Measurements from ENCODE around the gene ERO1A. TPM values are rescaled to one million over a fixed set of nuclear protein-coding genes. Genes with fewer than 3 reads are reported as not detected.
A peak's percentile ranks its signal among the peaks of the same experiment; 100 is the strongest.

ERO1A gene
- total and polyA plus RNA-seq, 9 of the 15 experiments (the other 6 are each of a cell fraction or from before 2014, with no cell fraction given) = 11.0 to 46.2 (median 27.6) TPM

GRCh38 chr14:52695481-52696091 lies at the start of gene ERO1A (continued):
- TF ChIP-seq, protein P1, sequence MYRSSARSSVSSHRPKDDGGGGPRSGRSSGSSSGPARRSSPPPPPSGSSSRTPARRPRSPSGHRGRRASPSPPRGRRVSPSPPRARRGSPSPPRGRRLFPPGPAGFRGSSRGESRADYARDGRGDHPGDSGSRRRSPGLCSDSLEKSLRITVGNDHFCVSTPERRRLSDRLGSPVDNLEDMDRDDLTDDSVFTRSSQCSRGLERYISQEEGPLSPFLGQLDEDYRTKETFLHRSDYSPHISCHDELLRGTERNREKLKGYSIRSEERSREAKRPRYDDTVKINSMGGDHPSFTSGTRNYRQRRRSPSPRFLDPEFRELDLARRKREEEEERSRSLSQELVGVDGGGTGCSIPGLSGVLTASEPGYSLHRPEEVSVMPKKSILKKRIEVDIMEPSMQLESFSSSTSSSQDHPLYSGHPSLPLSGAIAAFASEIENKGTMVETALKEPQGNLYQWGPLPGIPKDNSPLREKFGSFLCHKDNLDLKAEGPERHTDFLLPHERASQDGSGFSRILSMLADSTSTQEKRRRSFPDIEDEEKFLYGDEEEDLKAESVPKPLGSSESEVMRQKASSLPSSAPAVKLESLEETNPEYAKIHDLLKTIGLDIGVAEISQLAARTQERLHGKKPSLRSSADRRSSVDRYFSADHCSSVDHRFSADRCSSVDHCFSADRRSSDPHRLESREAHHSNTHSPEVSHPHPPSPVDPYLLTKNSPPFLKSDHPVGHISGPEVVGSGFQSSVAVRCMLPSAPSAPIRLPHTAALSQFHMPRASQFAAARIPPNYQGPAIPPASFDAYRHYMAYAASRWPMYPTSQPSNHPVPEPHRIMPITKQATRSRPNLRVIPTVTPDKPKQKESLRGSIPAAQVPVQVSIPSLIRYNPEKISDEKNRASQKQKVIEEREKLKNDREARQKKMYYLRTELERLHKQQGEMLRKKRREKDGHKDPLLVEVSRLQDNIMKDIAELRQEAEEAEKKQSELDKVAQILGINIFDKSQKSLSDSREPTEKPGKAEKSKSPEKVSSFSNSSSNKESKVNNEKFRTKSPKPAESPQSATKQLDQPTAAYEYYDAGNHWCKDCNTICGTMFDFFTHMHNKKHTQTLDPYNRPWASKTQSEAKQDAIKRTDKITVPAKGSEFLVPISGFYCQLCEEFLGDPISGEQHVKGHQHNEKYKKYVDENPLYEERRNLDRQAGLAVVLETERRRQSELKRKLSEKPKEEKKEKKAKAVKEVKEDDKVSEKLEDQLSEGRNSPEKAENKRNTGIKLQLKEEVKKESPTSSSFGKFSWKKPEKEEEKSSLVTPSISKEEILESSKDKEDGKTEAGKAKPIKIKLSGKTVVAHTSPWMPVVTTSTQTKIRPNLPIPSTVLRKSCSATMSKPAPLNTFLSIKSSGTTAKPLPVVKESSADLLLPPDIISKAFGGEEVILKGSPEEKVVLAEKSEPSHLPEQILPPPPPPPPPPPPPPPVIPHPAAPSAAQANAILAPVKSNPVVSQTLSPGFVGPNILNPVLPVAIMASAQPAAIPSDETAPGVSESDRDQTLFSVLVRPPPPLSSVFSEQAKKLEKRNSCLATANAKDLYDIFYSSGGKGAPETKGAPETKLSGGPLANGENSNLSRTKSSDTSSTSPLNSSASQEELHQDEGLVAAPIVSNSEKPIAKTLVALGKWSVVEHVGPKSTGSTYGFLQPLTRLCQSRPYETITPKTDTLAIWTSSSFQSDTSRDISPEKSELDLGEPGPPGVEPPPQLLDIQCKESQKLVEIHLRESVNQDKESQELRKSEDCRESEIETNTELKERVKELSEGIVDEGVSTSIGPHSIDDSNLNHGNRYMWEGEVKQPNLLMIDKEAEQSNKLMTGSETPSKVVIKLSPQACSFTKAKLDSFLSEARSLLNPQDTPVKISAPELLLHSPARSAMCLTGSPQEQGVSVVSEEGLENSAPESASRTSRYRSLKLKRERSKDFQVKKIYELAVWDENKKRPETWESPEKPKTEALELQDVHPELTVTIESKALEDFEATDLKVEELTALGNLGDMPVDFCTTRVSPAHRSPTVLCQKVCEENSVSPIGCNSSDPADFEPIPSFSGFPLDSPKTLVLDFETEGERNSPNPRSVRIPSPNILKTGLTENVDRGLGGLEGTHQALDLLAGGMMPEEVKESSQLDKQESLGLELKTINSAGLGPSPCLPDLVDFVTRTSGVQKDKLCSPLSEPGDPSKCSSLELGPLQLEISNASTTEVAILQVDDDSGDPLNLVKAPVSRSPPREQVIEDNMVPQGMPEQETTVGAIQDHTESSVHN (IDR thresholded peaks at IDR 0.05; ENCODE audit: borderline replicate concordance in 1 of 2, low read depth in 1 of 2) = no peak
- TF ChIP-seq HOXB6 (CRISPR knock-in tag; IDR thresholded peaks at IDR 0.05; ENCODE audit: borderline replicate concordance) (no peak), ETS1 (conservative IDR thresholded peaks at IDR 0.05; ENCODE audit: control insufficient read depth, low read depth, low read length) (peak; percentile 27; the same call in 1 of the 2 replicates), L3MBTL2 (IDR thresholded peaks at IDR 0.05) (no peak), ZNF311 (CRISPR knock-in tag; IDR thresholded peaks at IDR 0.05) (no peak), ZNF12 (CRISPR knock-in tag; IDR thresholded peaks at IDR 0.05) (no peak), BRD4 (IDR thresholded peaks at IDR 0.05) (no peak), NR3C1 (CRISPR knock-in tag; IDR thresholded peaks at IDR 0.05) (no peak), TEAD1 (CRISPR knock-in tag; IDR thresholded peaks at IDR 0.05) (no peak), SIRT6 (IDR thresholded peaks at IDR 0.05; ENCODE audit: low read depth, low read length) (no peak), SMAD1 (IDR thresholded peaks at IDR 0.05; ENCODE audit: low read depth, low read length, partially characterized antibody) (no peak), BHLHE40 (IDR thresholded peaks at IDR 0.05; ENCODE audit: low read length) (peak; percentile 56; the same call in 1 of the 2 replicates), POLR2H (tag; IDR thresholded peaks at IDR 0.05; ENCODE audit: low read depth) (no peak), NCOA2 (IDR thresholded peaks at IDR 0.05; ENCODE audit: partially characterized antibody in 2 of 2) (no peak), ZBED1 (IDR thresholded peaks at IDR 0.05) (no peak), BMI1 (IDR thresholded peaks at IDR 0.05; ENCODE audit: low read length) (no peak), HMG20B (CRISPR knock-in tag; IDR thresholded peaks at IDR 0.05) (no peak), TGIF2 (CRISPR knock-in tag; IDR thresholded peaks at IDR 0.05) (no peak), ZNF24 (IDR thresholded peaks at IDR 0.05) (no peak), THAP7 (CRISPR knock-in tag; IDR thresholded peaks at IDR 0.05) (no peak), ZBTB1 (CRISPR knock-in tag; IDR thresholded peaks at IDR 0.05; ENCODE audit: borderline replicate concordance, low read depth) (no peak)

All from K562 (cell line).